NAMALWA (cell line): ENCODE results near the gene EAF1.
"Not testable (repeated sequence)": the region's sequence is repeated elsewhere in the genome, so short reads cannot be mapped to it uniquely, and the experiment has no call there.

Experiments
- DNase-seq: peaks from one replicate; pipeline ENCODE4 v3.0.0-alpha.2; 2015; ENCODE audit warnings: low spot score

The EAF1 gene

GRCh38 chr3:15427182-15427880, at the start of gene EAF1, which contains the start of gene METTL6:
EAF1 (plus strand) TSS chr3:15427598; CDS start chr3:15427780, 182 bp downstream.
METTL6 (minus strand) TSS chr3:15427544; CDS start chr3:15426511, 1,033 bp downstream.
- DNase-seq = peak; percentile 90

- DNase-seq = peak; percentile 98
Measured at GRCh38 chr3:15377961-15378791, 49.2 kb upstream of the EAF1 start.

- no peak for DNase-seq
Measured at GRCh38 chr3:15380980-15381890, 46.2 kb upstream of the EAF1 start.

- DNase-seq = no peak
Measured at GRCh38 chr3:15382405-15382923, 44.9 kb upstream of the EAF1 start.

GRCh38 chr3:15384510-15385237, 42.7 kb upstream of the EAF1 start:
- peak; percentile 64 for DNase-seq

- not testable (repeated sequence) for DNase-seq
Measured at GRCh38 chr3:15385238-15385695, 42.1 kb upstream of the EAF1 start.

GRCh38 chr3:15385901-15386653, 41.3 kb upstream of the EAF1 start:
- DNase-seq = no peak

- not testable (repeated sequence) for DNase-seq
Measured at GRCh38 chr3:15386654-15386955, 40.8 kb upstream of the EAF1 start.

- no peak for DNase-seq
Measured at GRCh38 chr3:15387171-15387581, 40.2 kb upstream of the EAF1 start.

GRCh38 chr3:15387735-15388134, 39.7 kb upstream of the EAF1 start:
- DNase-seq = no peak

GRCh38 chr3:15388335-15388734, 39.1 kb upstream of the EAF1 start:
- not testable (repeated sequence) for DNase-seq

GRCh38 chr3:15390460-15390859, 36.9 kb upstream of the EAF1 start:
- DNase-seq = no peak

- no peak for DNase-seq
Measured at GRCh38 chr3:15391007-15391406, 36.4 kb upstream of the EAF1 start.

GRCh38 chr3:15393252-15393651, 34.1 kb upstream of the EAF1 start:
- not testable (repeated sequence) for DNase-seq

- DNase-seq = not testable (repeated sequence)
Measured at GRCh38 chr3:15398731-15399133, 28.7 kb upstream of the EAF1 start.

GRCh38 chr3:15399970-15400369, 27.4 kb upstream of the EAF1 start:
- DNase-seq = no peak

GRCh38 chr3:15401936-15402335, 25.5 kb upstream of the EAF1 start:
- DNase-seq = no peak

- DNase-seq = no peak
Measured at GRCh38 chr3:15403495-15403894, 23.9 kb upstream of the EAF1 start.

- no peak for DNase-seq
Measured at GRCh38 chr3:15403965-15404364, 23.4 kb upstream of the EAF1 start.

- no peak for DNase-seq
Measured at GRCh38 chr3:15404767-15405166, 22.6 kb upstream of the EAF1 start.
